Neutrophil (primary cell): ENCODE results near the gene RNF149.
"Not testable (repeated sequence)": the region's sequence is repeated elsewhere in the genome, so short reads cannot be mapped to it uniquely, and the experiment has no call there.

Source experiments
- H3K27ac ChIP-seq: fragments of 200-600 bp; sonication (generic); 2 replicates; pipeline ENCODE4 v1.5.1; 2016; ENCODE audit warnings: mild to moderate bottlenecking, moderate library complexity
- H3K27me3 ChIP-seq: fragments of 200-600 bp; sonication (generic); 2 replicates; pipeline ENCODE4 v1.6.0; 2016; ENCODE audit warnings: mild to moderate bottlenecking
- H3K36me3 ChIP-seq: fragments of 200-600 bp; sonication (generic); 2 replicates; pipeline ENCODE4 v1.5.1; 2017
- H3K4me1 ChIP-seq, 2 experiments: fragments of 200-600 bp in 1 of 2; sonication (generic) in 1 of 2; 1 replicate in 1 of 2; 2 replicates in 1 of 2; pipeline versions ENCODE4 v1.5.1 to v1.6.1; 2013 to 2016; ENCODE audit warnings: low read depth in 1 of 2, low read length in 1 of 2, mild to moderate bottlenecking in 1 of 2, moderate library complexity in 1 of 2; ENCODE audit not compliant: control insufficient read depth in 1 of 2, insufficient read depth in 1 of 2
- H3K4me3 ChIP-seq, 2 experiments: fragments of 200-600 bp in 1 of 2; sonication (generic) in 1 of 2; 1 replicate in 1 of 2; 2 replicates in 1 of 2; pipeline ENCODE4 v1.5.1; 2013 to 2016; ENCODE audit warnings: low read depth in 1 of 2, low read length in 1 of 2, mild to moderate bottlenecking in 1 of 2, moderate library complexity in 1 of 2
- H3K9me3 ChIP-seq: fragments of 200-600 bp; sonication (generic); 2 replicates; pipeline ENCODE4 v1.5.1; 2016
- CTCF ChIP-seq: fragments of 200-600 bp; sonication (generic); IDR thresholded peaks from 2 replicates; pipeline ENCODE4 v1.5.1; 2016; ENCODE audit warnings: antibody characterized with exemption

The RNF149 gene

GRCh38 chr2:101329026-101329425 is 20.5 kb upstream of the RNF149 start:
- H3K36me3 ChIP-seq, result no peaks in the 10 kb centered on the region
- H3K4me3 ChIP-seq, result peak overlapping the region; percentile 35 to 60
- TF ChIP-seq CTCF, result no peak
- H3K9me3 ChIP-seq, result no peaks in the 10 kb centered on the region
- H3K4me1 ChIP-seq, result peaks cover 73 to 80% of the 10 kb centered on the region in 2 experiments
- H3K27me3 ChIP-seq, result no peaks in the 10 kb centered on the region
- peak overlapping the region; percentile 98 for H3K27ac ChIP-seq

GRCh38 chr2:101328474-101329007 is 20.0 kb upstream of the RNF149 start:
- peak; percentile 33 for TF ChIP-seq CTCF
- Histone ChIP-seq H3K4me1 (peaks cover 73 to 78% of the 10 kb centered on the region in 2 experiments), H3K4me3 (peak overlapping the region; percentile 46 to 60), H3K27me3 (no peaks in the 10 kb centered on the region), H3K27ac (peak overlapping the region; percentile 98), H3K36me3 (no peaks in the 10 kb centered on the region), H3K9me3 (no peaks in the 10 kb centered on the region)

- no peaks in the 10 kb centered on the region for H3K36me3 ChIP-seq
- no peaks in the 10 kb centered on the region for H3K27me3 ChIP-seq
- no peaks in the 10 kb centered on the region for H3K9me3 ChIP-seq
- H3K27ac ChIP-seq, result peak overlapping the region; percentile 98
- peaks cover 73 to 75% of the 10 kb centered on the region in 2 experiments for H3K4me1 ChIP-seq
- peak overlapping the region; percentile 46 to 60 for H3K4me3 ChIP-seq
- no peak for TF ChIP-seq CTCF
Measured at GRCh38 chr2:101327863-101328394, 19.4 kb upstream of the RNF149 start.

GRCh38 chr2:101325425-101325824 is 16.9 kb upstream of the RNF149 start:
- Histone ChIP-seq H3K36me3 (no peaks in the 10 kb centered on the region), H3K4me1 (peaks cover 66 to 69% of the 10 kb centered on the region in 2 experiments), H3K27ac (no peak overlapping the region), H3K9me3 (no peaks in the 10 kb centered on the region), H3K4me3 (no peak overlapping the region), H3K27me3 (no peaks in the 10 kb centered on the region)
- TF ChIP-seq CTCF, result no peak

GRCh38 chr2:101316568-101316967 is 8.1 kb upstream of the RNF149 start:
- not testable (repeated sequence) for H3K27me3 ChIP-seq, H3K27ac ChIP-seq, H3K9me3 ChIP-seq, H3K4me3 ChIP-seq, H3K36me3 ChIP-seq
- peaks cover 16 to 33% of the 10 kb centered on the region in 2 experiments for H3K4me1 ChIP-seq

GRCh38 chr2:101311696-101312017 is 3.2 kb upstream of the RNF149 start:
- no peaks in the 10 kb centered on the region for H3K27me3 ChIP-seq
- H3K9me3 ChIP-seq, result no peaks in the 10 kb centered on the region
- TF ChIP-seq CTCF, result no peak
- peaks cover 43 to 63% of the 10 kb centered on the region in 2 experiments for H3K4me1 ChIP-seq
- H3K36me3 ChIP-seq, result no peaks in the 10 kb centered on the region
- H3K4me3 ChIP-seq, result peak overlapping the region; percentile 99 to 100
- H3K27ac ChIP-seq, result peak overlapping the region; percentile 100
